HepG2 (cell line): ENCODE data around the gene COG5. TPM values are rescaled to one million over a fixed set of nuclear protein-coding genes. Genes with fewer than 3 reads are reported as not detected.

Experiments used
- CREB1 ChIP-seq, 2 experiments: fragments of 450-650 bp in 1 of 2; IDR thresholded peaks; 2 replicates each; pipeline ENCODE4 v1.6.1; 2016 to 2017; ENCODE audit warnings: control low read depth in 1 of 2, mild to moderate bottlenecking in 1 of 2, missing compliant biosample characterization in 1 of 2, missing genetic modification characterization in 1 of 2
- NFKBIZ ChIP-seq: IDR thresholded peaks from 2 replicates; pipeline ENCODE4 v1.6.1; 2018; ENCODE audit warnings: missing genetic modification reagents, missing compliant biosample characterization
- STAG1 ChIP-seq: sonication (generic); formaldehyde crosslinking; IDR thresholded peaks from 2 replicates; pipeline ENCODE4 v1.4.0; 2020; ENCODE audit warnings: missing genetic modification reagents
- TAF1 ChIP-seq: sonication (generic); formaldehyde crosslinking; IDR thresholded peaks from 2 replicates; pipeline ENCODE4 v1.4.0; 2020; ENCODE audit warnings: missing genetic modification reagents
- TGIF2 ChIP-seq: IDR thresholded peaks from 2 replicates; pipeline ENCODE4 v1.6.1; 2016; ENCODE audit warnings: control low read depth, missing compliant biosample characterization
- XBP1 ChIP-seq: sonication (generic); formaldehyde crosslinking; IDR thresholded peaks from 2 replicates; pipeline ENCODE4 v1.5.0; 2020; ENCODE audit warnings: missing genetic modification reagents
- ZBTB8A ChIP-seq: sonication (generic); formaldehyde crosslinking; IDR thresholded peaks from 2 replicates; pipeline ENCODE4 v1.4.0; 2020; ENCODE audit warnings: mild to moderate bottlenecking, low read depth, missing genetic modification reagents, borderline replicate concordance
- ZEB1 ChIP-seq: IDR thresholded peaks from 2 replicates; pipeline ENCODE4 v1.6.1; 2012; ENCODE audit warnings: mild to moderate bottlenecking, low read depth, inconsistent platforms; ENCODE audit not compliant: insufficient replicate concordance
- ZNF12 ChIP-seq: sonication (generic); formaldehyde crosslinking; IDR thresholded peaks from 2 replicates; pipeline ENCODE4 v1.5.0; 2020; ENCODE audit warnings: missing genetic modification reagents
- ZNF350 ChIP-seq: sonication (generic); formaldehyde crosslinking; IDR thresholded peaks from 2 replicates; pipeline ENCODE4 v1.4.0; 2020; ENCODE audit warnings: mild to moderate bottlenecking, low read depth, missing genetic modification reagents, borderline replicate concordance
- ZNF781 ChIP-seq: sonication (generic); formaldehyde crosslinking; IDR thresholded peaks from 2 replicates; pipeline ENCODE4 v1.5.1; 2020; ENCODE audit warnings: borderline replicate concordance, mild to moderate bottlenecking, missing genetic modification reagents; ENCODE audit errors: not compliant biosample characterization
- polyA plus RNA-seq, 8 experiments: library from polyadenylated mRNA; depleted of rRNA in 3 of 8; stranded (reverse) in 7 of 8; unstranded in 1 of 8; fragments of >200 nt; fragmentation: Illumina TruSeq in 4 of 8; extraction: Trizol in 4 of 8; gene quantifications; 2 replicates each; pipeline versions ENCODE4 v1.2.1 to v1.2.3, GENCODE V29; 2011 to 2016; ENCODE audit warnings: low read depth in 4 of 8, missing spikeins in 1 of 8, mixed read lengths in 1 of 8; ENCODE audit not compliant: insufficient read depth in 1 of 8
- total RNA-seq, 5 experiments: library from RNA; depleted of rRNA; stranded (reverse); fragments of >200 nt; fragmentation: Illumina TruSeq; extraction: Trizol; gene quantifications; 2 replicates each; pipeline ENCODE4 v1.2.3, GENCODE V29; 2016; ENCODE audit warnings: low read depth in 1 of 5
- TF ChIP-seq, protein P1 (sequence below): sonication (generic); formaldehyde crosslinking; IDR thresholded peaks from 2 replicates; pipeline ENCODE4 v1.4.0; 2020; ENCODE audit warnings: missing genetic modification reagents
- TF ChIP-seq, protein P2 (sequence below): IDR thresholded peaks from 2 replicates; pipeline ENCODE4 v1.6.1; 2016; ENCODE audit warnings: low read depth, missing genetic modification reagents, missing compliant biosample characterization
- TF ChIP-seq, protein P3 (sequence below): sonication (generic); formaldehyde crosslinking; IDR thresholded peaks from 2 replicates; pipeline ENCODE4 v1.8.1; 2023; ENCODE audit warnings: mild to moderate bottlenecking, inconsistent platforms, moderate library complexity, missing genetic modification reagents, borderline replicate concordance
- TF ChIP-seq, protein P4 (sequence below): sonication (generic); formaldehyde crosslinking; IDR thresholded peaks from 2 replicates; pipeline ENCODE4 v1.4.0; 2020; ENCODE audit warnings: missing genetic modification reagents
- TF ChIP-seq, protein P5 (sequence below): sonication (generic); formaldehyde crosslinking; IDR thresholded peaks from 2 replicates; pipeline ENCODE4 v1.9.0; 2021; ENCODE audit warnings: missing genetic modification reagents, mild to moderate bottlenecking, borderline replicate concordance

COG5 gene
- total and polyA plus RNA-seq, 2 of the 13 experiments (the other 11 are each of a cell fraction or from before 2014, with no cell fraction given) = 20.4 to 31.3 TPM

DNA sequence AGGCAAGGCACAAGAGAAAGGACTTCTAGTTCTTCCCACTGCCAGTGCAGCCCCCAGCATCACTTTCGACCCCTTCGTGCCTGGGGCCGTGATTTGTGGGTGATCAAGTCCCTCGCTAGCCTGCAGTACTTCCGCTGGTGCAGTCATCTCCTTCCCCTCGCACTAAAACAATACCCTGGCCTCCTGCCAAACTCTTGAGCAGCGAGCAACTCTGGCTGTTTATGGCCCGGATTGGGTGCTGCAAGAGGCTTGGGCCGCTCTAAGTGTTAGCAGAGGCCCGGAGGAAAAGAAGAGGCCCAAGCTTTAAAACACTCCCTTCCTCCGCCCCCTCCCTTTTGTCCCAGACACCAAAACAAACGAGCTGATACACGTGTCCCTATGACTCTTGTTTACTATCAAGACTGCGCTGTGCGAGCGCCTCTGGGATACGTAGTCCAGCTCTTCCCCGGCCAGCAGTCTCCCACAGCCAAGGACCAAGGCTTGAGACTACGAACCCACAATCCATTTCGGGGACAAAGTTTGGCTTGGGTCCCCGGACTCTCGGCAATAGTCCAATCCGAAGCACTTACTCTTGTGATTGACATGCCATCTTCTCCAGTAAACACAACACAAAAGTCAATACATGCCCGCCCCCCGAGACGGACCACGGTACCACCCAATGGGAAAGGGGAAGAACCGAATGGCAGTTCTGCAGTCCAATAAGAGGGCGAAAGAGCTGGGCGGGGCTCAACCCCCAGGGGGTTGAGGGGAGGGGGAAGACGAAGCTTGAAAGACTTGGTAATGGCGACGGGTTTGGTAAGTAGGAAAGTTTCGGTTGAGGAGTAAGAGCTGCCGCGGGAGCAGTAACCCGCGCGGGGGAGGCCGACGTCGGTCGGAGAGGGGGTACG lies 395.2 kb downstream of the COG5 start, which contains the start of gene HBP1 (continued):
- TF ChIP-seq, protein P1, sequence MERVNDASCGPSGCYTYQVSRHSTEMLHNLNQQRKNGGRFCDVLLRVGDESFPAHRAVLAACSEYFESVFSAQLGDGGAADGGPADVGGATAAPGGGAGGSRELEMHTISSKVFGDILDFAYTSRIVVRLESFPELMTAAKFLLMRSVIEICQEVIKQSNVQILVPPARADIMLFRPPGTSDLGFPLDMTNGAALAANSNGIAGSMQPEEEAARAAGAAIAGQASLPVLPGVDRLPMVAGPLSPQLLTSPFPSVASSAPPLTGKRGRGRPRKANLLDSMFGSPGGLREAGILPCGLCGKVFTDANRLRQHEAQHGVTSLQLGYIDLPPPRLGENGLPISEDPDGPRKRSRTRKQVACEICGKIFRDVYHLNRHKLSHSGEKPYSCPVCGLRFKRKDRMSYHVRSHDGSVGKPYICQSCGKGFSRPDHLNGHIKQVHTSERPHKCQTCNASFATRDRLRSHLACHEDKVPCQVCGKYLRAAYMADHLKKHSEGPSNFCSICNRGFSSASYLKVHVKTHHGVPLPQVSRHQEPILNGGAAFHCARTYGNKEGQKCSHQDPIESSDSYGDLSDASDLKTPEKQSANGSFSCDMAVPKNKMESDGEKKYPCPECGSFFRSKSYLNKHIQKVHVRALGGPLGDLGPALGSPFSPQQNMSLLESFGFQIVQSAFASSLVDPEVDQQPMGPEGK = no peak; the same call in 1 of the 2 replicates
- TF ChIP-seq, protein P2, sequence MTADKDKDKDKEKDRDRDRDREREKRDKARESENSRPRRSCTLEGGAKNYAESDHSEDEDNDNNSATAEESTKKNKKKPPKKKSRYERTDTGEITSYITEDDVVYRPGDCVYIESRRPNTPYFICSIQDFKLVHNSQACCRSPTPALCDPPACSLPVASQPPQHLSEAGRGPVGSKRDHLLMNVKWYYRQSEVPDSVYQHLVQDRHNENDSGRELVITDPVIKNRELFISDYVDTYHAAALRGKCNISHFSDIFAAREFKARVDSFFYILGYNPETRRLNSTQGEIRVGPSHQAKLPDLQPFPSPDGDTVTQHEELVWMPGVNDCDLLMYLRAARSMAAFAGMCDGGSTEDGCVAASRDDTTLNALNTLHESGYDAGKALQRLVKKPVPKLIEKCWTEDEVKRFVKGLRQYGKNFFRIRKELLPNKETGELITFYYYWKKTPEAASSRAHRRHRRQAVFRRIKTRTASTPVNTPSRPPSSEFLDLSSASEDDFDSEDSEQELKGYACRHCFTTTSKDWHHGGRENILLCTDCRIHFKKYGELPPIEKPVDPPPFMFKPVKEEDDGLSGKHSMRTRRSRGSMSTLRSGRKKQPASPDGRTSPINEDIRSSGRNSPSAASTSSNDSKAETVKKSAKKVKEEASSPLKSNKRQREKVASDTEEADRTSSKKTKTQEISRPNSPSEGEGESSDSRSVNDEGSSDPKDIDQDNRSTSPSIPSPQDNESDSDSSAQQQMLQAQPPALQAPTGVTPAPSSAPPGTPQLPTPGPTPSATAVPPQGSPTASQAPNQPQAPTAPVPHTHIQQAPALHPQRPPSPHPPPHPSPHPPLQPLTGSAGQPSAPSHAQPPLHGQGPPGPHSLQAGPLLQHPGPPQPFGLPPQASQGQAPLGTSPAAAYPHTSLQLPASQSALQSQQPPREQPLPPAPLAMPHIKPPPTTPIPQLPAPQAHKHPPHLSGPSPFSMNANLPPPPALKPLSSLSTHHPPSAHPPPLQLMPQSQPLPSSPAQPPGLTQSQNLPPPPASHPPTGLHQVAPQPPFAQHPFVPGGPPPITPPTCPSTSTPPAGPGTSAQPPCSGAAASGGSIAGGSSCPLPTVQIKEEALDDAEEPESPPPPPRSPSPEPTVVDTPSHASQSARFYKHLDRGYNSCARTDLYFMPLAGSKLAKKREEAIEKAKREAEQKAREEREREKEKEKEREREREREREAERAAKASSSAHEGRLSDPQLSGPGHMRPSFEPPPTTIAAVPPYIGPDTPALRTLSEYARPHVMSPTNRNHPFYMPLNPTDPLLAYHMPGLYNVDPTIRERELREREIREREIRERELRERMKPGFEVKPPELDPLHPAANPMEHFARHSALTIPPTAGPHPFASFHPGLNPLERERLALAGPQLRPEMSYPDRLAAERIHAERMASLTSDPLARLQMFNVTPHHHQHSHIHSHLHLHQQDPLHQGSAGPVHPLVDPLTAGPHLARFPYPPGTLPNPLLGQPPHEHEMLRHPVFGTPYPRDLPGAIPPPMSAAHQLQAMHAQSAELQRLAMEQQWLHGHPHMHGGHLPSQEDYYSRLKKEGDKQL (CRISPR knock-in tag) = no peak
- TF ChIP-seq ZNF12 (CRISPR knock-in tag) (no peak), ZEB1 (no peak), CREB1 (IDR thresholded peaks at IDR 0.05) (peak; percentile 87), CREB1 (CRISPR knock-in tag; IDR thresholded peaks at IDR 0.05) (peak; percentile 95), STAG1 (CRISPR knock-in tag) (no peak), TGIF2 (peak; percentile 18), ZNF781 (CRISPR knock-in tag) (no peak), NFKBIZ (peak; percentile 7; the same call in 1 of the 2 replicates), TAF1 (CRISPR knock-in tag) (no peak; the same call in 1 of the 2 replicates), ZBTB8A (CRISPR knock-in tag) (no peak), XBP1 (CRISPR knock-in tag) (peak; percentile 46; the same call in 1 of the 2 replicates), ZNF350 (peak; percentile 69; the same call in 1 of the 2 replicates)
- TF ChIP-seq, protein P3, sequence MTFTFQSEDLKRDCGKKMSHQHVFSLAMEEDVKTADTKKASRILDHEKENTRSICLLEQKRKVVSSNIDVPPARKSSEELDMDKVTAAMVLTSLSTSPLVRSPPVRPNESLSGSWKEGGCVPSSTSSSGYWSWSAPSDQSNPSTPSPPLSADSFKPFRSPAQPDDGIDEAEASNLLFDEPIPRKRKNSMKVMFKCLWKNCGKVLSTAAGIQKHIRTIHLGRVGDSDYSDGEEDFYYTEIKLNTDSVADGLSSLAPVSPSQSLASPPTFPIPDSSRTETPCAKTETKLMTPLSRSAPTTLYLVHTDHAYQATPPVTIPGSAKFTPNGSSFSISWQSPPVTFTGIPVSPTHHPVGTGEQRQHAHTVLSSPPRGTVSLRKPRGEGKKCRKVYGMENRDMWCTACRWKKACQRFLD (CRISPR knock-in tag) = no peak
- TF ChIP-seq, protein P4, sequence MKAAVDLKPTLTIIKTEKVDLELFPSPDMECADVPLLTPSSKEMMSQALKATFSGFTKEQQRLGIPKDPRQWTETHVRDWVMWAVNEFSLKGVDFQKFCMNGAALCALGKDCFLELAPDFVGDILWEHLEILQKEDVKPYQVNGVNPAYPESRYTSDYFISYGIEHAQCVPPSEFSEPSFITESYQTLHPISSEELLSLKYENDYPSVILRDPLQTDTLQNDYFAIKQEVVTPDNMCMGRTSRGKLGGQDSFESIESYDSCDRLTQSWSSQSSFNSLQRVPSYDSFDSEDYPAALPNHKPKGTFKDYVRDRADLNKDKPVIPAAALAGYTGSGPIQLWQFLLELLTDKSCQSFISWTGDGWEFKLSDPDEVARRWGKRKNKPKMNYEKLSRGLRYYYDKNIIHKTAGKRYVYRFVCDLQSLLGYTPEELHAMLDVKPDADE = no peak
- TF ChIP-seq, protein P5, sequence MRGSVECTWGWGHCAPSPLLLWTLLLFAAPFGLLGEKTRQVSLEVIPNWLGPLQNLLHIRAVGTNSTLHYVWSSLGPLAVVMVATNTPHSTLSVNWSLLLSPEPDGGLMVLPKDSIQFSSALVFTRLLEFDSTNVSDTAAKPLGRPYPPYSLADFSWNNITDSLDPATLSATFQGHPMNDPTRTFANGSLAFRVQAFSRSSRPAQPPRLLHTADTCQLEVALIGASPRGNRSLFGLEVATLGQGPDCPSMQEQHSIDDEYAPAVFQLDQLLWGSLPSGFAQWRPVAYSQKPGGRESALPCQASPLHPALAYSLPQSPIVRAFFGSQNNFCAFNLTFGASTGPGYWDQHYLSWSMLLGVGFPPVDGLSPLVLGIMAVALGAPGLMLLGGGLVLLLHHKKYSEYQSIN = no peak
